ENCODE results near the gene SF3B5. TPM values are rescaled to one million over a fixed set of nuclear protein-coding genes. Genes with fewer than 3 reads are reported as not detected.
"Not testable (repeated sequence)": the region's sequence is repeated elsewhere in the genome, so short reads cannot be mapped to it uniquely, and the experiment has no call there.

The SF3B5 gene
- total RNA-seq, 6 experiments from 2014 or later = 172 to 189 (median 177) TPM

DNA sequence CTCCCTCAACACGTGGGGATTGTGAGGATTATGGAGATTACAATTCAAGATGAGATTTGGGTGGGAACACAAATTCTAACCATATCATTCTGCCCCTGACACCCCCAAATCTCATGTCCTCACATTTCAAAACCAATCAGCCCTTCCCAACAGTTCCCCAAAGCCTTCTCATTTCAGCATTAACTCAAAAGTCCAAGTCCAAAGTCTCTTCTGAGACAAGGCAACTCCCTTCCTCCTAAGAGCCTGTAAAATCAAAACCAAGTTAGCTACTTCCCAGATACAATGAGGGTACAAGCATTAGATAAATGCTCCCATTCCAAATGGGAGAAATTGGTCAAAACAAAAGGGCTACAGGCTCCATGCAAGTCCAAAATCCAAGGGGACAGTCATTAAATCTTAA is 47.7 kb downstream of the SF3B5 start:
- Mint-ChIP-seq H3K27ac (no peak overlapping the region), H3K9me3 (peaks cover 4% of the 10 kb centered on the region; the same call in 1 of the 2 replicates), H3K27me3 (ENCODE audit: insufficient read depth) (peaks cover 35% of the 10 kb centered on the region), H3K4me1 (ENCODE audit: low read depth) (no peaks in the 10 kb centered on the region), H3K4me3 (no peak overlapping the region), H3K36me3 (ENCODE audit: low read depth) (peaks cover 7% of the 10 kb centered on the region; the same call in 1 of the 2 replicates)
- no peak for DNase-seq
- no peak for TF ChIP-seq CTCF (IDR thresholded peaks at IDR 0.05)

DNA sequence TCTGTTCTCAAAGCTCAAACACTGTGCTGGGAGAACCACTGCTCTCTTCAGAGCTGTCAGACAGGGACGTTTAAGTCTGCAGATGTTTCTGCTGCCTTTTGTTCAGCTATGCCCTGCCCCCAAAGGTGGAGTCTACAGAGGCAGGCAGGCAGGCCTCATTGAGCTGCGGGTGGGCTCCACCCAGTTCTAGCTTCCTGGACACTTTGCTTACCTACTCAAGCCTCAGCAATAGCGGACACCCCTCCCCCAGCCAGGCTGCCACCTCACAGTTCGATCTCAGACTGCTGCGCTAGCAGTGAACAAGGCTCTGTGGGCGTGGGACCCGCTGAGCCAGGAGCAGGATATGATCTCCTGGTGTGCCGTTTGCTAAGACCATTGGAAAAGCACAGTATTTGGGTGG is 48.7 kb downstream of the SF3B5 start:
- not testable (repeated sequence) for DNase-seq; H3K9me3 Mint-ChIP-seq; H3K4me1 Mint-ChIP-seq (ENCODE audit: low read depth); H3K36me3 Mint-ChIP-seq (ENCODE audit: low read depth); H3K4me3 Mint-ChIP-seq; H3K27ac Mint-ChIP-seq
- peaks cover 35% of the 10 kb centered on the region for H3K27me3 Mint-ChIP-seq (ENCODE audit: insufficient read depth)

- not testable (repeated sequence) for H3K36me3 Mint-ChIP-seq (ENCODE audit: low read depth); H3K4me1 Mint-ChIP-seq (ENCODE audit: low read depth); H3K9me3 Mint-ChIP-seq; H3K27ac Mint-ChIP-seq; H3K4me3 Mint-ChIP-seq; DNase-seq
- peaks cover 32% of the 10 kb centered on the region for H3K27me3 Mint-ChIP-seq (ENCODE audit: insufficient read depth)
Observed at GRCh38 chr6:144044989-144045388, 50.4 kb downstream of the SF3B5 start.

Other genes starting within 250 kb of the SF3B5 start
- gene ZC2HC1B, start 231.1 kb downstream of the SF3B5 start, total RNA-seq (2021; fragmentation: NEBNext Ultra II Directional; extraction: Animal tissue kit (Norgen Biotek cat#: 25700)) = not detected
- gene PLAGL1, start 87.3 kb downstream of the SF3B5 start, total RNA-seq (2021; fragmentation: NEBNext Ultra II Directional; extraction: Animal tissue kit (Norgen Biotek cat#: 25700)) = 10 to 100 TPM; 22.5 to 28.8 (median 26.2) TPM
- under 1 TPM; 0.30 to 0.53 (median 0.37) TPM for gene STX11, start 54.9 kb upstream of the SF3B5 start, total RNA-seq (2021; fragmentation: NEBNext Ultra II Directional; extraction: Animal tissue kit (Norgen Biotek cat#: 25700))
- 100 to 1,000 TPM in 5 of 6 experiments, 10 to 100 TPM in 1; 99.6 to 116 (median 109) TPM for gene UTRN, start 189.8 kb upstream of the SF3B5 start, total RNA-seq (2021; fragmentation: NEBNext Ultra II Directional; extraction: Animal tissue kit (Norgen Biotek cat#: 25700))